ENCODE measurements around the gene DCHS2.

The DCHS2 gene

GRCh38 chr4:154441124-154441523, 50.5 kb downstream of the DCHS2 start:
- DNase-seq, result no peak

DNA sequence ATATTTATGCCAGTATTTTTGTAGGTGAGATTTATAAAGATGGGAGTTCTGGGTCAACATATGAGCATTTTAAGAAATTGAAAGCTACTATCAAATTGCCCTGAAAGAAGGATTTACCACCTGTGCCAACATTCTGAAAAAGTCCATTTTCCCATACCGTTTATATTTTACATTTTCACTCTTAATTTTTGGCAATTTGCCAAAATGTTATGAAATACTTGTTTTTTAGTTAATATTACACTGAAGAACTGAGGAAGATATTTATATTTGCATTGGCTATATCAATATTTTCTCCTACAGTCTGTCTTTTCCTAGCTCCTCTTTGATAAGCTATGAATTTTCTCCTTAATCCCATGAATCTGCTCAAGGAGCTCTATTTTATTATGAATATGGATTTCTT, 52.4 kb downstream of the DCHS2 start:
- no peak for DNase-seq

DNA sequence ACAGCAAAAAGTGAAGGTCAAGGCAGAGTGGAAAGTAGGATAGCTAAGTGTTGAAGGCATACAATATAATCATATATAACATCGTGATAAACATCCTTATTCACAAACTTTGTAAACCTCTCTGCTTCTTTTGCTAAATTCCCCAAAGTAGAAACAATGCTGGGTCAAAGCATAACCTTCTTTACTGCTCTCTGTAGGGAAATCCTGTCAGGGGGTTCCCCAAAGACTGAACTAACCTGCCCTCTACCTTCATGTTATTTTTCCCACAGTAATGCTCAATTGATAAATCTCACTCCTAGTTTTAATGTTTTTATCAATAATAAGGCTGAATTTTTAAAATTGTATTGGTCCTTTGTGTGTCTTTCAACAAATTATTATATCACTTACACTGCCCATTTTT, 55.7 kb downstream of the DCHS2 start:
- no peak for DNase-seq

DNA sequence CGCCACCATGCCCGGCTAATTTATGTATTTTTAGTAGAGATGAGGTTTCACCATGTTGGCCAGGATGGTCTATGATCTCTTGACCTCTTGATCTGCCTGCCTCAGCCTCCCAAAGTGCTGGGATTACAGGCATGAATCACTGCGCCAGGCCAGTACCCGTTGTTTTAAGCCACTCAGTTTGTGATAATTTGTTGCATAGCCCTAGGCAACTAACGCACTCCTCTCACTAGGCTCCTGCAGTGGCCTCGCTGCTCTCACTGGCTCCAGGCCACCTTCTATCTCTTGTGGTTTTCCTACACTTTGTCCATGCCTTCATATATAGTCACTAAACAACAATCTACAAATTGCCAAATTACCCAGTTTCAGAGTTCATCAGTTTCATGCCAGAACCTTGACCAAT, 58.1 kb downstream of the DCHS2 start:
- no peak for DNase-seq

- DNase-seq, result no peak
Observed at GRCh38 chr4:154429176-154429575, 62.4 kb downstream of the DCHS2 start.

DNA sequence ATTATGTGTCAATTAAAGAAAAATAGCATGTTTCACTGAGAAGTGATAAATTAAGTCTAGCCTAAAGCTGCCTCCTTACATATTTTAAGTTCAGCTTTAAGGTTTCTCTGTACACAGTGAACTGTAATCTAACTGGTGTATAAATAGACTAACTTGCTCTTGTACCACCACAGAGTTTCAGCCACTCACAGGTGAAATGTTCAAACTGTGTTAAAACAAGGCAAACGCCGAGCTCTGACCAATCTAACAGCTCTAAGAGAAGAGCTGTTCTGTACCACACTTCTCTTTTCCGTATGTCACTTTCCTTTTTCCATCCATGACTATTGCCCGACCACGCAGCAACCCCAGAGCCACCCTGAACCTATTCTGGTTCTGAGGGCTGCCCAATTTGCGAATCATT, 64.5 kb downstream of the DCHS2 start:
- DNase-seq, result no peak

GRCh38 chr4:154425514-154425913, 66.1 kb downstream of the DCHS2 start:
- no peak for DNase-seq

DNA sequence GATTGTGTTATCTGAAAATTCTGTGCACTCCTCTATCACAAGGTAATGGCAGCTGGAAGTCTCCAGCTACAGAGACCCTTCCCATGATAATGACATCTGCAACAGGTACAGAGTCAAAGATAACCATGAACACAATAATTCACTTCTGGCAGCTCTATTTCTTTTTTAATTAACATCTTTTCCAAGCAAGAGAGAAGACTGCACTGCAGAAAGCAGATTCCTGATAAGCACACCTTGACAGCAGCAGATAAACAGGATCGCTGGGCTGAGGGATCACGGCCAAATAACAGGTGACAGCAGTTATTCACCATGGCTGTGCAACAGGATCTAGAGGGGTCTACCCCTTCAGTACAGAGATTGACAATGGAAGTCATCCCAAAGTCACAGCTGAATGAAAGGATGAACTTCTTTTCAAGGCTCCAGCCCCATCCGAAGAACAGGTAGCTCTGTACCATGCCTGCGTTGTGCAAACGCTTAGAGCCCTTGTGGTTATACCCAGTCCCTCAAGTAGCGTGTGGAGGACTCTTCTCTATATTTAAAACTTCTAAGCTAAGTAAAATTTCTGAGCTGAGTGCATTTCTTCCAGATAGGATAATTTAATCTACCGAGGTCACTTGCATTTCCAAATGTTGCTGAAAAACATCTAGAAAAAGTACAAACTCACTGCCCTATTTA, 66.7 kb downstream of the DCHS2 start:
- DNase-seq, result no peak

DNA sequence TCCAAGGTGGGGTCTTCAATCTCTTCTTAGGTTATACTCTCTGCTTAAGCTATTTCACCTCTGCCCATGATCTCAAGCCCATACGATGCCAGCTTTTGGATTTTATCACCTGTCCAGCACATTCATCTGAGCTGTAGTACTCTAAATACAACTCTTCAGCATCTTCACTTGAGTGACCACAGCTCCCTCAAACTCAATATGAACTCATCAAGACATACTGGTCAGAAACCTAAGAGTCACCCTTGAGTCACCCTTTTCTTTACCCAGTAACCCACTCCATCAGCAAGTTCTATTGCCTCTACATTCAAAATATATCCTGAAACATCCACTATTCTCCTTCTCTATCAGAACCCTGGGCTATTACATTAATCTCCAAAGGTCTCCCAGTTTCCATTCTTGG, 69.4 kb downstream of the DCHS2 start:
- no peak for DNase-seq

- DNase-seq, result no peak
Observed at GRCh38 chr4:154421618-154422017, 70.0 kb downstream of the DCHS2 start.

GRCh38 chr4:154417373-154417673, 74.3 kb downstream of the DCHS2 start:
- DNase-seq, result no peak

DNA sequence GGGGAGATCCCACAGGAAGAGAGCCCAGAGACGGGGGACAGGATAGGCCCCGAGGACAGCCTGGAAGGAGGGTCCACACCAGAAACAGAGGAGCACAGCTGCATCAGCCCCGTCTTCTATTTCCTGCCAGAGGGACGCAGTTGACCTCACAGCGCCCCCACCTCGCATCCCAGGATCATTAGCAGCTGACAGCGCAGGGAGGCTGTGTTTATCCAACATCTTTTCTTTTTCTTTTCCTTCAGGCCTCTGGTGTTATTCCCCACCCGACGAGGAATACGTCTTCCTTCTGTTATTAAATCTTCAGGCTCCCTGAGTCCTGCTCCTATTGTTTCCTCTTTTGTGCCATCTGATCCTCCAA, 75.4 kb downstream of the DCHS2 start:
- DNase-seq, result no peak

- no peak for DNase-seq
Observed at GRCh38 chr4:154415313-154415712, 76.3 kb downstream of the DCHS2 start.

- no peak for DNase-seq
Observed at GRCh38 chr4:154414796-154415195, 76.8 kb downstream of the DCHS2 start.

DNA sequence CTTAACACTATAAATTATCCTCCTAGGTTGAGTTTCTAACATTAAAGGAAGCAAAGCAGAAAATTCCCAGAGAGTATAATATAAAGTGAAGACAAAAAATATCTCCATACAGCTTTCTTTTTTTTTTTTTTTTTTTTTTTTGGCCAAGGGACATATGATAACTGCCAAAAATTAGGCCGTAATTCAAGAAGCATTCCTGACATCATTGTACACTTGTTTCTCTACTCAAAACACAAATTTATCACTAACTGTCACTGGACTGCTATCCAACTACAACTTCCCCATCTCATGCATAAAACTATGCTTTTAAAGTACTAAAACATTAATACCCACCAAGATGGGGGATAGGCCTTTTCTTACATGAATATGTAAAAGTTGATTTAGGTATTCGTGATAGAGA, 77.2 kb downstream of the DCHS2 start:
- DNase-seq, result no peak

DNA sequence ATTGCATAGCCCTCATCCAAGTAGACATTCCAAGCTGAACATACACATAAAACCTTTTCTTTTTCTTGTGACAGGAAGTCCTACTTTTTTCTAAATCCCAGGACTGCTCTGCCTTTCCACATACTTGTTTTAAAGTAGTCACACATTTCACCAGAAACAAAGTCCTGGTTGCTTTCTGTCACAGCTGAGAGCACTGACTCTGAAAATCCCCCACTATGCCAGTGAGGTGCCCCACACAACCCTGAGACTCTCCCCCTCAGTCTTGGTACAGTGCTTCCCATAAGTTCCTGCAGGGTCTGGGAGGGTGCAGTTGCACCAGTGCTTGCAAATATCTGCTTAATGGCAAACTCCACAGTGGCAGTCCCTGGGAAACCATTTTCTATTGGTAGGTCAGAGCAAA, 84.2 kb downstream of the DCHS2 start:
- no peak for DNase-seq

DNA sequence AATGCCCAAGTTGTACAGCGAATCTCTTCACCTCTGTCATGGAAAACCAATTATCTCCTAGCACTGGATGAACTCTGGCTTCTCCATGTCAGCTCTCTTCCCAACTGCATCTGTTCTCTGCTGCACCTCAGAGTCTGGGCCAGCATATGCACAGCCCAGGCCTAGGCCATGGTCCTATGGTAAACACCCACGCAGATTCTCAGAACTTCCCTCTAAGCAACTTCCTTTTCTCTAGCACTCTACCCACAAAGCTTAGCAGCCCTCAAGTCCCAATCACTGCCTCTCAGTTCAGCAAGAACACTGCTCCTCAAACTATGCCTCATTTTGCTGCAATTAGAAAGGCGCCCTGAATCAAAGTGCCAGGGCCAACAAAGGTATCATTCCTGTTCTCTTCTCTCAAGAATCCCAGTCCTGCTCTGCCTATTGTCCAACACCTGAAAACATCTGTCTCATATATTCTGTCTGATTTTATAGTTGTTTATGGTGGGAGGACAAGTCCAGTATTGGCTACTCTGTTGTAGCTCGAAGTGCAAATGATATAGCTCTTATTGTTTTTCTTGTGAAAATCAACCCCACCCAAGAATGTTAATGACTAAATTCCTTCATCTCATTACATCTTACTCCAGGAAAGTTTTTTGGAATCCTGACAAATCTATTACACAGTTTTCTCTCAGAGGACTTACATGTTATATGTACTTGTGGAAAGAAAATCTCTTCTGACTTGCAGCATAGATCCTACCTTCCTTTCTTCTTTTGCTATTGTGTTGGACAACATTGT, 85.4 kb downstream of the DCHS2 start:
- DNase-seq, result no peak

DNA sequence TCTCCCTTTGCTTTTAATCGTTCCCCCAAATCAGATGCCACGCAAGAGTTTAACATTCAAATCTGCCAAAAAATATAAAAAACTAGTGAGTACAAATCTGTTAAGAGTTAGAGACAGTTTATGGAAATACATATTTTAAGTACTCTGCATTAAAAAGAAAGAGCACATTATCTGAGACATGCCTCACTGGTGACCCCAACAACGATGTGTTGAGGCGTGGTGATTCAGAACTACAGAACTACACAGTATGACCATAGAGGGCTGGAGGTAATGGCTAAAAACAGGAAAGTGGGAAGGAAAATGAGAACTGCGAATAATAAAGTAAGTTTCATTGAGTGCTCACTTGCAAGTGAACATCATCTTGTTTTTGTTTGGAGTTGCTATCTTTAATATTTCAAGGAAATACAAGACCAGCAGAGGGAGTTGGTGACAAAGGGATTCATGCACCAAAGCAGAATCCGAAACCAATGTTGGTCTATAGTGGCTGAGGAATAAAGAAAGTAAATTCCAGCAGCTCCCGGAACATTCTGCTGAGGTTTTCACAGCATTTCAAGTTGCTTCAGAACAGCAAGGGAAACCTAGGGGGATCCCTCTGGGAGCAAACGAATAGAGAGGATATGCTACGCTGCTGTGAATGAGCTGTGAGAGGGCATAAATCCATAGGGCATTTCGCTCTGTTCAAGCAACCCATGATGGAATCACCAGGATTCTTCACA, 92.2 kb downstream of the DCHS2 start:
- no peak for DNase-seq

DNA sequence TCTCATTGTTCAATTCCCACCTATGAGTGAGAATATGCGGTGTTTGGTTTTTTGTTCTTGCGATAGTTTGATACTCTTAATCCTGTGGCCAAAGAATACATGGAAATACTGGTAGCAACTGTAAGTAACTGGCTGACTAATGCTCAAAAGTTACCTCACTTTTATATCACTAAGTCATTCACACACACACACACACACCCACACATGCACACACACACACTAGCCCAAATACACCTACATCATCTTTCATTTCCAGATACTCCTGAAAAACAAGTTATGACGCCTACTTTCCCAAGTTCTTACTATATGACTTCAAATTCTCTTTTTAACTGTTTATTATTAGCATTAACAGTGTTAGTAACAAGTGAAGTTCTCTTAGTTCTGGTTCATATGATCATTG, 101.3 kb downstream of the DCHS2 start:
- DNase-seq, result no peak

GRCh38 chr4:154389148-154389547, 102.5 kb downstream of the DCHS2 start:
- no peak for DNase-seq

DNA sequence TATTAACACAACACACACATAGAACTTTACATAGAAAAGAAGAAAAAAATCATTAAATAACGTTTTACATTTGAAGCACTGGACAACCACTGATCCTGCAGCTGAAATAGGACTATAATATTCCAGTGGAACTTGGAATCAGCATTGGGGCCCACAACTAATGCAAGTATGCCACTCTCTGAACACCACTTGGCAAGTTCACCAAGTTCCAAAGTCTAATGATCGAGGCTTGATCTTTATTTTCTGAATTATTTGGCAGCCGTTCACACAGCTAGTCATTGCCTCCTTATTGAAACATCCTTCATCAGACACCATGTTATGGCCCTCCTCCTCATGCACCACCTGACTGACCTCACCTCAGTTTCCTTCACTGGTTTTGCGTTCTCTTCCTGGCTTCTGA, 107.6 kb downstream of the DCHS2 start:
- no peak for DNase-seq

GRCh38 chr4:154376486-154376885, 115.1 kb downstream of the DCHS2 start:
- DNase-seq, result no peak

- no peak for DNase-seq
Observed at GRCh38 chr4:154368060-154368459, 123.5 kb downstream of the DCHS2 start.

GRCh38 chr4:154367659-154368058, 123.9 kb downstream of the DCHS2 start:
- no peak for DNase-seq

DNA sequence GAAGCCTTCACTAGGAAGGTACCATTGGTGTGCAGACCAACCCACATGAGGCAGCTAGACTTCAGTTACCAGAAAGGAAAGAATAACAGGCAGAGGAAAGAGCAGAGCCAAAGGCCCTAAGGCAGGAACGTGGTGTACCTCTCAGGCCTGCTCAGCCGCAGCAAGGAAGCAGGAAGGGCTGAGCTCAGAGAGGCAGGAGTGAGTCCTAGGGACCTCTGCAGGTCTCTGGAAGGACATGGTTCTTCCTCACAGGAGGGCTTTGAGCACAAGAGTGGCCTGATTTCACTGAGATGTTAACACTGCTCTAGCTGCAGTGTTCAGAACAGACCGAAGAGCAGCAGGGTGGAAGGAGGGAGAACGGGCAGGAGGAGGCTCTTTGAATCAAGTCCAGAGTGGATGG, 124.6 kb downstream of the DCHS2 start:
- no peak for DNase-seq
